ENCODE measurements around the gene MRPL32.
"Not testable (repeated sequence)": the region's sequence is repeated elsewhere in the genome, so short reads cannot be mapped to it uniquely, and the experiment has no call there.

Gene MRPL32

GRCh38 chr7:42931834-42932651 lies at the start of gene MRPL32, which contains the start of gene PSMA2:
Gene MRPL32, plus strand, starts transcription at chr7:42932376. Its CDS starts 11 bp downstream, at chr7:42932387.
Gene PSMA2, minus strand, starts transcription at chr7:42932174. Its CDS starts 16 bp downstream, at chr7:42932158.
- DNase-seq (ENCODE audit: low spot score), result peak; percentile 98

- DNase-seq (ENCODE audit: low spot score), result no peak
Observed at GRCh38 chr7:42883950-42884349, 48.2 kb upstream of the MRPL32 start.

- not testable (repeated sequence) for DNase-seq (ENCODE audit: low spot score)
Observed at GRCh38 chr7:42885183-42885582, 47.0 kb upstream of the MRPL32 start.

- DNase-seq (ENCODE audit: low spot score), result peak; percentile 48
Observed at GRCh38 chr7:42886129-42886528, 46.0 kb upstream of the MRPL32 start.

GRCh38 chr7:42886893-42887505 lies 45.2 kb upstream of the MRPL32 start:
- no peak for DNase-seq (ENCODE audit: low spot score)

GRCh38 chr7:42893346-42894240 lies 38.6 kb upstream of the MRPL32 start:
- no peak for DNase-seq (ENCODE audit: low spot score)

GRCh38 chr7:42900842-42901241 lies 31.3 kb upstream of the MRPL32 start:
- no peak for DNase-seq (ENCODE audit: low spot score)

GRCh38 chr7:42902331-42902730 lies 29.8 kb upstream of the MRPL32 start:
- no peak for DNase-seq (ENCODE audit: low spot score)

GRCh38 chr7:42906181-42906580 lies 26.0 kb upstream of the MRPL32 start:
- no peak for DNase-seq (ENCODE audit: low spot score)

- peak; percentile 16 for DNase-seq (ENCODE audit: low spot score)
Observed at GRCh38 chr7:42907316-42907715, 24.9 kb upstream of the MRPL32 start.

- DNase-seq (ENCODE audit: low spot score), result no peak
Observed at GRCh38 chr7:42910306-42910705, 21.9 kb upstream of the MRPL32 start.

GRCh38 chr7:42911454-42912447 lies 20.4 kb upstream of the MRPL32 start, which contains the start of gene C7orf25:
Gene C7orf25, minus strand, starts transcription at chr7:42912070. Its CDS starts 1,170 bp downstream, at chr7:42910900.
- DNase-seq (ENCODE audit: low spot score), result peak; percentile 97

GRCh38 chr7:42913591-42913990 lies 18.6 kb upstream of the MRPL32 start:
- peak; percentile 19 for DNase-seq (ENCODE audit: low spot score)

- no peak for DNase-seq (ENCODE audit: low spot score)
Observed at GRCh38 chr7:42914009-42914408, 18.2 kb upstream of the MRPL32 start.

- DNase-seq (ENCODE audit: low spot score), result peak; percentile 68
Observed at GRCh38 chr7:42914421-42915045, 17.6 kb upstream of the MRPL32 start.

- DNase-seq (ENCODE audit: low spot score), result peak; percentile 44
Observed at GRCh38 chr7:42915356-42915755, 16.8 kb upstream of the MRPL32 start.

GRCh38 chr7:42922017-42922753 lies 10.0 kb upstream of the MRPL32 start:
- DNase-seq (ENCODE audit: low spot score), result no peak

GRCh38 chr7:42924223-42924838 lies 7.8 kb upstream of the MRPL32 start:
- DNase-seq (ENCODE audit: low spot score), result no peak

- no peak for DNase-seq (ENCODE audit: low spot score)
Observed at GRCh38 chr7:42925630-42926029, 6.5 kb upstream of the MRPL32 start.

Measured in GM03348 (cell line).